ENCODE data around the gene LEF1.

Gene LEF1

GRCh38 chr4:108184453-108185049 is 15.8 kb upstream of the LEF1 start:
- TF ChIP-seq, protein P1, sequence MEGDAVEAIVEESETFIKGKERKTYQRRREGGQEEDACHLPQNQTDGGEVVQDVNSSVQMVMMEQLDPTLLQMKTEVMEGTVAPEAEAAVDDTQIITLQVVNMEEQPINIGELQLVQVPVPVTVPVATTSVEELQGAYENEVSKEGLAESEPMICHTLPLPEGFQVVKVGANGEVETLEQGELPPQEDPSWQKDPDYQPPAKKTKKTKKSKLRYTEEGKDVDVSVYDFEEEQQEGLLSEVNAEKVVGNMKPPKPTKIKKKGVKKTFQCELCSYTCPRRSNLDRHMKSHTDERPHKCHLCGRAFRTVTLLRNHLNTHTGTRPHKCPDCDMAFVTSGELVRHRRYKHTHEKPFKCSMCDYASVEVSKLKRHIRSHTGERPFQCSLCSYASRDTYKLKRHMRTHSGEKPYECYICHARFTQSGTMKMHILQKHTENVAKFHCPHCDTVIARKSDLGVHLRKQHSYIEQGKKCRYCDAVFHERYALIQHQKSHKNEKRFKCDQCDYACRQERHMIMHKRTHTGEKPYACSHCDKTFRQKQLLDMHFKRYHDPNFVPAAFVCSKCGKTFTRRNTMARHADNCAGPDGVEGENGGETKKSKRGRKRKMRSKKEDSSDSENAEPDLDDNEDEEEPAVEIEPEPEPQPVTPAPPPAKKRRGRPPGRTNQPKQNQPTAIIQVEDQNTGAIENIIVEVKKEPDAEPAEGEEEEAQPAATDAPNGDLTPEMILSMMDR (IDR thresholded peaks at IDR 0.05; ENCODE audit: borderline replicate concordance, control extremely low read depth, extremely low read depth, insufficient read depth, missing control alignments) = no peak
- in situ Hi-C loops (cut with MboI; ENCODE audit: low sequenced_read_pairs, unreplicated experiment) = no loop called here

DNA sequence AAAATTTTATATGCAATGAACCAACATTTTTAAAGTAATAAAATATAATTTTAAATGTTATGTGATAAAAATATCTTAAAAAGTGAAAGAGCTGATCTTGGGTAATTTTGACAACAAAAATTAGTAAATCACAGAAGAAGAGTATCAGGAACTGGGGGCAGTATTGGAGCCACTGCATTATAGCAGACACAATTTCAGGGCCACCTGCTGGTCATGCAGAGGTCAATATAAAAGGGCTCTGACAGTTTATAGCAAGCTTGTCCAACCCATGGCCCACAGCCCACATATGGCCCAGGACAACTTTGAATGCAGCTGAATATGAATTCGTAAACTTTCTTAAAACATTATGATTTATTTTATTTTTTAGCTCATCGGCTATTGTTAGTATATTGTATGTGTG is 13.0 kb upstream of the LEF1 start:
- TF ChIP-seq, protein P1 (IDR thresholded peaks at IDR 0.05; ENCODE audit: borderline replicate concordance, control extremely low read depth, extremely low read depth, insufficient read depth, missing control alignments) = peak; percentile 47
- in situ Hi-C loops (cut with MboI; ENCODE audit: low sequenced_read_pairs, unreplicated experiment) = no loop called here
- no peak for DNase-seq (ENCODE audit: low spot score)

More at GRCh38 chr4:108184453-108185049, 15.8 kb upstream of the LEF1 start:
- no peak for DNase-seq (ENCODE audit: low spot score)

- TF ChIP-seq, protein P1 (IDR thresholded peaks at IDR 0.05; ENCODE audit: borderline replicate concordance, control extremely low read depth, extremely low read depth, insufficient read depth, missing control alignments) = no peak
- no peak for DNase-seq (ENCODE audit: low spot score)
- in situ Hi-C loops (cut with MboI; ENCODE audit: low sequenced_read_pairs, unreplicated experiment) = no loop called here
These were observed 11.8 kb upstream of the LEF1 start for GRCh38 chr4:108180513-108180912.

- in situ Hi-C loops (cut with MboI; ENCODE audit: low sequenced_read_pairs, unreplicated experiment) = loop anchor here (10.0 kb wide), 2 partner anchors 151 to 389 kb away; no protein-coding TSS in a partner anchor
- DNase-seq (ENCODE audit: low spot score) = no peak
- TF ChIP-seq, protein P1 (IDR thresholded peaks at IDR 0.05; ENCODE audit: borderline replicate concordance, control extremely low read depth, extremely low read depth, insufficient read depth, missing control alignments) = no peak
These were observed 7.2 kb upstream of the LEF1 start for GRCh38 chr4:108175966-108176365.

- DNase-seq (ENCODE audit: low spot score) = no peak
- TF ChIP-seq, protein P1 (IDR thresholded peaks at IDR 0.05; ENCODE audit: borderline replicate concordance, control extremely low read depth, extremely low read depth, insufficient read depth, missing control alignments) = no peak
- in situ Hi-C loops (cut with MboI; ENCODE audit: low sequenced_read_pairs, unreplicated experiment) = loop anchor here (10.0 kb wide), 2 partner anchors 150 to 390 kb away; no protein-coding TSS in a partner anchor
These were observed 6.1 kb upstream of the LEF1 start for GRCh38 chr4:108174856-108175255.

DNA sequence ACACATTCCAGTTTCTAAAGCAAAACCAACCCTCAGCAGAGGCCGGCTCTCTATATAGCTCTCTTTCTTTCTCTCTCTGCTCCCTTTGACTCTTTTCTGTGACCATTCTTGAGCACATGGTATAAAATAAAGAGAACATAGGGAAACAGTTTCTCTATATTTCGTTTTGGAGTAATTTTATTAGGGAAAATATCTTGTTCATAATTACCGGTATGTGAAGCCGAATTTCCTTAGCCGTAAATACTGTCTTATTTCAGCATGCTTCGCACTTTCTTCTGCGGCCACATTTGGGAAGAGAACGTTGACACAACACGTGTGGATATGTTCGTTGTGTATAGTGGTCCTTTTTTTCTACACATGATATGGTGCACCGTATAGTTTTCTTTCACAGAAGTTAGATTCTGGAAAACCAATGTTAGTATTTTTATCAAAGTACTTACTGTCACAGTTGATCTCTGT is 4.9 kb upstream of the LEF1 start:
- DNase-seq (ENCODE audit: low spot score) = no peak
- in situ Hi-C loops (cut with MboI; ENCODE audit: low sequenced_read_pairs, unreplicated experiment) = loop anchor here (10.0 kb wide), 2 partner anchors 149 to 391 kb away; no protein-coding TSS in a partner anchor
- TF ChIP-seq, protein P1 (IDR thresholded peaks at IDR 0.05; ENCODE audit: borderline replicate concordance, control extremely low read depth, extremely low read depth, insufficient read depth, missing control alignments) = no peak
